T-helper 1 cell (primary cell): ENCODE measurements around the gene KAT6B.

Experiments used
- DNase-seq, 5 donors: peaks; one replicate each; pipeline ENCODE4 v3.0.0-alpha.2; 2012 to 2020

KAT6B gene

DNA sequence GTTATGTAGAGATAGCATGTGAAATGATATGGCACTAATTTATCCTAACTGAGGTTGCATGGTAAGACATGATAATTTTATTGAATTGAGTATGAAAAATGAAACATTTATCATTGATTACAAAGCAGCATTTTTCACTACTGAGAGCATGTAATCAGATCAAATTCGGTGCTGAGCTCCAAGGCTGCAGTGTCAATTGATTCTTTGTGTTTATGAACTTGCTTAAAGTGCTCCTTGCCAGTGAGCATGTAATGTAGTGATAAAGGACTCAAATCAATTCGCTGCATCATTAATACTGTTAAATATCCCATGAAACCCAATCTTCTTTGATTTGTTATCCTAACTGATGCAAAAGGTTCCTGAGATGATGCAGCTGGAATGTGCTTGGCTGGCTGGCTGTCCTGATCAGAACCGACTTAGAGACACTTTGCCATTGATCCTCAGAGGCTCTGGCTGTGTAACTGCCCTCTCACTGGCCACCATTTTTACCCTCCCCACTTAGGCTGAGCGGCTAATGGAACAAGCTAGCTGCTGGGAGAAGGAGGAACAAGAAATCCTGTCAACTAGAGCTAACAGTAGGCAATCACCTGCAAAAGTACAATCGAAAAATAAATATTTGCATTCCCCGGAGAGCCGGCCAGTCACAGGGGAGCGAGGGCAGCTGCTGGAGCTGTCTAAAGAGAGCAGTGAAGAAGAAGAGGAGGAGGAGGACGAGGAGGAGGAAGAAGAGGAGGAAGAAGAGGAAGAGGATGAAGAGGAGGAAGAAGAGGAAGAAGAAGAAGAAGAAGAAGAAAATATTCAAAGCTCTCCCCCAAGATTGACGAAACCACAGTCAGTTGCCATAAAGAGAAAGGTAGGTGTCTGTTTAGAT is 195.2 kb downstream of the KAT6B start:
- no peak for DNase-seq

DNA sequence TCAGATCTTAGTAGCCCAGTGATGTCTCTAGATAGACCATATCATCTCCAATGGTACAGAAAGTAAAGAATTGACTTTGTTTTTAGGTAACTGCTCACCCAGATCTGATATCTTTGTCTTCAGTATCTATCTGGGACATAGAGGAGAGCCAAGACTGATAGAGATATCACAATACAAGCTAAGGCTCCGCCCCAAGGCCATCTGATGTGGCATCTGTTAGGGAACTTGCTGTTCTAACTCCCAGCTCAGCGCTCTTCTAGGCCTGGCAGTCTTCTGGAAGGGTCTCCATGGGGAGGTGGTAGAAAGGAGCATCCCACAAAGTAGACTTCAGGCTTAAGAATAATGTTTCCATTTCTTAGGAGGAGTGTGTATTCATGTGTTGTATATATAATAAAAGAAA is 196.7 kb downstream of the KAT6B start:
- no peak for DNase-seq

DNA sequence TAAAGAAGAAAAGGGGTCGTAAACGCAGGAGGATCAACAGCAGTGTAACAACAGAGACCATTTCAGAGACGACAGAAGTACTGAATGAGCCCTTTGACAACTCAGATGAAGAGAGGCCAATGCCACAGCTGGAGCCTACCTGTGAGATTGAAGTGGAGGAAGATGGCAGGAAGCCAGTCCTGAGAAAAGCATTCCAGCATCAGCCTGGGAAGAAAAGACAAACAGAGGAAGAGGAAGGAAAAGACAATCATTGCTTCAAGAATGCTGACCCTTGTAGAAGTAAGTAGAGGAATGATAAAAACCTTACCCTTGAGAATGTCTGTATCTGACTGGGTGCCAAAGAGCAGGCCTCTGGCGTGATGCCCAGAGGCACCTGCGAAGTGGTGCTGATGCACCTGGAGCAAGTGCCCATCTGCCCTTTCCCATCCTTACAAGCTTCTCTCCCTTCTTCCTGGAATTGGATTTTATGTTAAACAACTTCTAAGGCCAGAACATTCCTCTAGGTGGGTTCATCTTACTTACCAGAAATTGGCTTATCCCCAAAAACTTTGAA is 198.6 kb downstream of the KAT6B start:
- no peak for DNase-seq

DNA sequence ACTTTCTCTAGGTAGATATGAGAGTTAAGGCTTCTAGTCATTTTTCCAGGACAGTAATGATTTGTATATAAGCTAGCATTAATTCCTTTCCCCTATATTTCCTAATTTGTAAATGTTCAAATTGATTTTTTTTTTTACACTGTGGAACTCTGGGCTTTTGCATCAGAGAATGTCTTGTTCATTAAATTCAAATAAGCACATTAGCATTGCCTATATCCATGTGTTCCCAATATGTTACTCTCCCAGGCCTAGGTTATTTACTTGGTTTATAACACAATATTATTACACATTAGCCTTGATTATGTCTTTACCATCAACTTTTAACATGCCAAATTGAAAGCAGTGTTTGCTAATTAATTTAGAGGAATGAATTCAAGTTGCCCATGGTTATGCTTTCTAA is 201.6 kb downstream of the KAT6B start:
- no peak for DNase-seq

DNA sequence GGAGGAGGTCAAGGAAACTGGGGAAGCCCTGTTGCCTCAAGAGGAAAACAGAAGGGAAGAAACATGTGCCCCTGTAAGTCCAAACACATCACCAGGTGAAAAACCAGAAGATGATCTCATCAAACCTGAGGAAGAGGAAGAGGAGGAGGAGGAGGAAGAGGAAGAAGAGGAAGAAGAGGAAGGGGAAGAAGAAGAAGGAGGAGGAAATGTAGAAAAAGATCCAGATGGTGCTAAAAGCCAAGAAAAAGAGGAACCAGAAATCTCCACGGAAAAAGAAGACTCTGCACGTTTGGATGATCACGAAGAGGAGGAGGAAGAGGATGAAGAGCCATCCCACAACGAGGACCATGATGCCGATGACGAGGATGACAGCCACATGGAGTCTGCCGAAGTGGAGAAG is 202.3 kb downstream of the KAT6B start:
- DNase-seq, result no peak

DNA sequence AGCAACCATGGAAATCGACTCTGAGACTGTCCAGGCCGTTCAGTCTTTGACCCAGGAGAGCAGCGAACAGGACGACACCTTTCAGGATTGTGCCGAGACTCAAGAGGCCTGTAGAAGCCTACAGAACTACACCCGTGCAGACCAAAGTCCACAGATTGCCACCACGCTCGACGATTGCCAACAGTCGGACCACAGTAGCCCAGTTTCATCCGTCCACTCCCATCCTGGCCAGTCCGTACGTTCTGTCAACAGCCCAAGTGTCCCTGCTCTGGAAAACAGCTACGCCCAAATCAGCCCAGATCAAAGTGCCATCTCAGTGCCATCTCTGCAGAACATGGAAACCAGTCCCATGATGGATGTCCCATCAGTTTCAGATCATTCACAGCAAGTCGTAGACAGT is 203.0 kb downstream of the KAT6B start:
- no peak for DNase-seq

DNA sequence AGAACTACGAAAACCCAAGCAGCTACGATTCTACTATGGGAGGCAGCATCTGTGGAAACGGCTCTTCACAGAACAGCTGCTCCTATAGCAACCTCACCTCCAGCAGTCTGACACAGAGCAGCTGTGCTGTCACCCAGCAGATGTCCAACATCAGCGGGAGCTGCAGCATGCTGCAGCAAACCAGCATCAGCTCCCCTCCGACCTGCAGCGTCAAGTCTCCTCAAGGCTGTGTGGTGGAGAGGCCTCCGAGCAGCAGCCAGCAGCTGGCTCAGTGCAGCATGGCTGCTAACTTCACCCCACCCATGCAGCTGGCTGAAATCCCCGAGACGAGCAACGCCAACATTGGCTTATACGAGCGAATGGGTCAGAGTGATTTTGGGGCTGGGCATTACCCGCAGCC is 203.5 kb downstream of the KAT6B start:
- no peak for DNase-seq

DNA sequence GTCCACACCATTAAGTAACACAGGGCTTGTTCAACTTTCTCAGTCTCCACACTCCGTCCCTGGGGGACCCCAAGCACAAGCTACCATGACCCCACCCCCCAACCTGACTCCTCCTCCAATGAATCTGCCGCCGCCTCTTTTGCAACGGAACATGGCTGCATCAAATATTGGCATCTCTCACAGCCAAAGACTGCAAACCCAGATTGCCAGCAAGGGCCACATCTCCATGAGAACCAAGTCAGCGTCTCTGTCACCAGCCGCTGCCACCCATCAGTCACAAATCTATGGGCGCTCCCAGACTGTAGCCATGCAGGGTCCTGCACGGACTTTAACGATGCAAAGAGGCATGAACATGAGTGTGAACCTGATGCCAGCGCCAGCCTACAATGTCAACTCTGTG is 204.0 kb downstream of the KAT6B start:
- no peak for DNase-seq

DNA sequence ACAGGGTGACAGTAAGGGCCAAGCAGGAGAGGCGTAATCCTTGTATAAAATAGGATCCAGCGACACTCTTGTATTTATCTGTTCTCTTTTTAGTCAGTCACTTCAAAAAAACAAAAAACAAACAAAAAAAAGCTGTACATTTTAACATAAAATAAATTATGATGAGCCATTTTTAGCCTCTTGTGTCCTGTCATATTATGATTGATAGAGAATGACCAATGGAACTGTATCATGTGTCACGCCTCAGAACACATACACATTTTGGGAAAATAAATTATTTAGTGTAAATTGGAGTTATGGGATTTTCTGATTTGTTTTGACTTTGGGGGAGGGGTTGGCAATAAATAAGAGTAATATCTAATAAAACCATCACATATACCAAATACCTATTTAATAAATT is 205.7 kb downstream of the KAT6B start:
- no peak for DNase-seq

DNA sequence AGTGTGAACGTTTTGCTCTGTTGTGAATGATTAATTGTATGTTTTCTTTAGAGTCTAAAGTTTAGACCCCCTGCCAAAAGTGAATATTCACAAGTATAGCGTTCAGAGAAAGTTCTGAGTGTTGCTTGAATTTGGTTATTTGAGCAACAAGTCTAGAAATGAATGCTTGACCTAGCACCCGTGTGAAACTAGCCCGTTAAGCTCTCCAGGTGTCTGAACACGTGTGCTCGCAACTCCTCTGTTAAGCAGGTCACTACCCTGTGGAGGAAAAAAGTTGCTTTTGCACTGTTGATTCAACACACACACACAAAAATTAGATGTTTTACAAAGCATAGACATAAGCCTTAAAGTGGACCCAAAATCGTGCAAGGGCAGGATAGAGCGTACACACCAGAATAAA is 206.4 kb downstream of the KAT6B start:
- no peak for DNase-seq

DNA sequence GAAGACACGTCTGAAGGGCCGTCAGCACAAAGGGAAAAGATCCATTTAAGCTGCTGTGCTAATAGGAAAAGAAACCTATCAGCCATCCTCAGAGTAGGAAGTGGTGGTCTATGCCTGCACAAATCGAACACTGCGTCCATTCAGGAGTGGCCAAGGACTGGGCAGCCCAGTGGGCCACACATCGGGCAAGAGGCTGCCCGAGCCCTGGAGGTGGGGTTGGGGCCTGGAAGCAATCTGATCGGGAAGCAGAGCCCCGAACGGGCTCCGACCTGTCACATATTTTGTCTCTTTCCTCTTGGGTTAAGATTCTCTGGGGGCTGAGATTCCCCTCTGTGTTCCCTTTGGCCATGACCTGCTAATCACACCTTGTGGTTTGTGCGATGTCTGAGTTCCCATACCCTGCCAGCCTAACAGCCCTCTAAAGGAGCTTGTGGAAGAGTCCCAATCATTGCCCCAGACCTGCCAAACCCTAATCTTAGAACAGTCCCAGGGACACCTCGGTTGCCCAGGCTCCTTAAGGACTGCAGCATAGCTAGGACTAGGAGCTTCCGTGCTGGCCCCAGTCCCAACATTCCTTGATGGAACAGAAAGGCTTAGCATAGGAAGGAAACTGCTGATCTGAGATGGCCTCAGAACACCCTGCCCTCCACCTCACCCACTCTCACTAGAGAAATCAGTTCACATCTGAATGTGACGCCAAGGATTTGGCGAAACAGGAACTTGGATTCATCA is 207.2 kb downstream of the KAT6B start:
- no peak for DNase-seq

DNA sequence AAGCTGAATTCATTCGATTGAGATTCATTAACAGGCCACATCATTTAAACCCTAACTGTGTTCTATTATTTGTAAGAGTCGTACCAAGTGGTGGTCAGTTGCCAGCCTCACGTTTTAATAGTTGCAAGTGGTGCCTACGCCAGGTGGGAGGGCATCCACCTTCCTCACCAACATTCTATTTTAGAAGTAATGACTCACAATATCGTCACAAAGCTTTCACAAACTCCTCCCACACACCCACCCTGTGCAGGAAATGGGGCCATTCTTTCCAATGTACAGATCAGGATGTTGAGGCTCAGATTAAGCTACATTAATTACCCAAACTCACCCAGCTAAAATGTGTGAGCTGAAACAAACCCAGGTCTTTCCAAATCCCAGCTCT is 207.7 kb downstream of the KAT6B start:
- peak in 1 of 5 donors; percentile 41 for DNase-seq

DNA sequence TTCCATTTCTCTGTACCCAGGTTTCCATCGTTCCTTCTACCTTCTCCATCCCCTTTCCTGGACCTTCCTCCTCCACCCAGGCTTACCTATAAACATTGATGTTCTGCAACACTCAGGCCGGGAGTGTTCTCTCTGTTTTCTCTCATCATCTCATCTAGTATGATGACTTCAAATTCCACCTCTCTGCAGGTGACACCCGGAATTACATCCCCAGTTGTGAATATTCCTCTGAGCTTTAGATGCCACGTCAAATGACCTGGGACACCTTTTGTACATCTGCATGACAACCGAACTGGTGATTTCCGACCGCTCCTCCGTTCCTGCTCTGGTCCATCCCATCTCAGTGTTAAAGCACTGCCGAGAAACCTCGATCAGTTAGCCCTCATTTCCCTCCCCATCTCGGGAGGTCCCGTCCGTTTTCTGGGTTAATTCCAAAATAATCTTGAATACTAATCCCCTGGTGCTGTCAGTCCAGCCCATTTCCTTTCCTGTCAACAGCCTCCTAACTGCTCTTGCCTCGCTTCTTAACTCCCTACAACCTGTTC is 208.4 kb downstream of the KAT6B start:
- no peak for DNase-seq

DNA sequence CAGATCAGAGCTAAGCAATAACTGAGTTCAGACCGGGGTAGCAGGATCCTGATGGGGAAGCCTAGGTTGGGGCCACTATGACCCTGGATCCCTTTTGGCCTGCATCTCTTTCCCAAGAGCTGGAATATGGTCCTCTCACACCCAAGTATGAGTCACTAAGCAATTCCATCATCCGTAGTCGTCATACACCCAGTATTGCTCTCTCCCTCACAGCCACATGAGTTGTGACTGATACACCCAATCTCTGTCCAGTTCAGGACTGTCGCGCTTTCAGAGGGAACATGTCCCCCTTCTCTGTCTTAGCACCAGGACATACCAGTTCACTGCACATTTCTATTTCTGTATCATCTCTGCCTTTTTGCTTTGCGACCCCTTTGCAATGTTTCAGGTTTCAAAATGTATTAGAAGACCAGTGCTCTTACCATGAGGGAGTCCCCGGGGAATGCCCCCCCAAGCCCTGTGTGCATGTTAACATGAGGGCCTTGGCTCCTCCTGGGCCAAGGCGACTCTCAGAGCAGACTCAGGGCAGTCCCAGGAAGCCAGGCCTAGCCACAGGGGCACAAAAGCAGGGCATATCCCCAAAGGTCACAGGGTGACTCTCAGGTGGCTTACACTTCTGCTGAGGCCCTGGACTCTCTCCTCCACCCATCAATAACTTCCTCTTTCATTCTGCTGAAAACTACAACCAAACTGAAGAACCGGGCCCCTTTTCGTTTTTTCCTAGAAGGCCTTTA is 209.7 kb downstream of the KAT6B start:
- no peak for DNase-seq

DNA sequence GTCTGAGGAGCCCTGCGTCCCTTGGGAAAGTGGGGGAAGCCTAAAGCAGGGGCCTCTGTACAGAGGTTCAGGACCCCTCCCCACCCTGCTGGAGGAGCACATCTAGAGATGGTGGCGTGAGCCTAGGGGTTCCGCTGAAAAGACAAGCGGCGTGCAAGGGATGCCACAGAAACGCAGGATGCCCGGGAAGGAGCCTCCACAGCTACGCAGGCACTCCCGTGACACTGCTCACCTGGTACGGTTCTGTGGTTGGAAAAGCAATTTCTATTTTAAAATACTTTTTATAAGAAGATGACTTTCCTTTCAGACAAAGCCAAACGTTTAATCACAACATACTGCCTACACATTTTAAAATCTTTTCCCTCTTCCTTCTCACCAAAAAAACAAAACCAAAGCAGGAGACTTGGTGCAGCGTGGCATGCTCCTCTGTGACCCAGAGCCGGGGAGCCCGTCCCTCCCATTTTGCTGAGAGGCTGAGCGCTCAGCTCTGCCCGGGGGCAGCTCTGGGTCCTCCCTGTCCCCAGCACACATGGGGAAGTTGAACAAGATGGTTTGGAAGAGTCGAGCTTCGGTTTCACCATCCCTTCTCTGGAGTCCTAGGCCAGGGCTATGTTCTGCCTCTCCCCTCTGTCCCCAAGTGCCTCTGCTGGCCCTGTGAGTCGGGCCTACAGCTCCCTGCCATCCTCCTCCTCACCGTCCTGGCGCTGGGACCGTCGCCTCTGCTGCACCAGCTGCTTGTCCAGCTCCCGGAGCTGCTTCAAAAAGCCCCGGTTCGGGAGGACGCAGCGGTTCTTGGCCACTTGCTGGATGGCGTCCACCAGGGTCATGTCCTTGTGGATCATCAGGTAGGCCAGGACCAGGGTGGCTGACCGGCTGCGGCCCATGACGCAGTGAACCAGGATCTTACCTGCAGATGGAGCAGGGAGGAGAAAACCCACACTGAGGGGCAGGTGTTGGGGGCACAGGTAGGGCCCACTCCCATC is 211.1 kb downstream of the KAT6B start:
- DNase-seq, result no peak

DNA sequence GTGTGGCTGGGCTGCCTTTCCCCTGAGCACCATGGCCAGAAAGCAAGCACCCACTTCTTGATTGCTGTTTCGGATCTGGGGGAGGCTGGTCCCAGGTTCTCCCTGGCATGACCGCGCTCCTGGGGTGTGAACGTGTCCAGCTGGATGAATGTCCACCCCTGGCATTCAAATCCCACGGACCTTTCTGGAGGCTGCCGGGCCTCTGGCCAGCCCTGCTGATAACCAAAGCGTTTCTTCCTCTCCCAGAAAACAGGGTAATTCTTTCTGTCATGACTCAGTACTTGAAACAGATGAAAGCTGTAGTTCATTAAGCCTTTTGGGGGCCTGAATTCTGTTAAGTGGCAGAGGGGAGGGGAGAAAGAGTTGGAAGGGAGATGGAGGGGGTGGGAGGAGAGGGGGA is 211.9 kb downstream of the KAT6B start:
- DNase-seq, result no peak

DNA sequence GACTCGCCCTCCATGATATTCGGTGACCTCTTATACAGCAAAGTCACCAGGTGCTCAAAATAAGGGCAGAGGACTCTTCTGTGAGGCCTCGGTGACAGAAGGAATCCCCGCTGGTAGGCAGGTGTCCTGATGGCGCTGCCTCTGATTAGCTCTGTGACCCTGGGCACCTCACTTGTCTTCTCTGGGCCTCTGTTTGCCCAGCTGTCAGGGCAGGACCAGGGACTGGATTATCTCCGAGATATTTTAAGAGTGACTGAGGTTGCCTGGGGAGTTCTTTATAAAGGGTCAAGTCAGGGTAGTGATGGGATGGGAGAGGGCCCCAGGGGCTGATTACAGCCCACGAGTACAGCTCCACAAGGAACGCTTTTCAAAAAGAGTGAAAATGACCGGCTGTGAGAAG is 214.2 kb downstream of the KAT6B start:
- DNase-seq, result no peak

DNA sequence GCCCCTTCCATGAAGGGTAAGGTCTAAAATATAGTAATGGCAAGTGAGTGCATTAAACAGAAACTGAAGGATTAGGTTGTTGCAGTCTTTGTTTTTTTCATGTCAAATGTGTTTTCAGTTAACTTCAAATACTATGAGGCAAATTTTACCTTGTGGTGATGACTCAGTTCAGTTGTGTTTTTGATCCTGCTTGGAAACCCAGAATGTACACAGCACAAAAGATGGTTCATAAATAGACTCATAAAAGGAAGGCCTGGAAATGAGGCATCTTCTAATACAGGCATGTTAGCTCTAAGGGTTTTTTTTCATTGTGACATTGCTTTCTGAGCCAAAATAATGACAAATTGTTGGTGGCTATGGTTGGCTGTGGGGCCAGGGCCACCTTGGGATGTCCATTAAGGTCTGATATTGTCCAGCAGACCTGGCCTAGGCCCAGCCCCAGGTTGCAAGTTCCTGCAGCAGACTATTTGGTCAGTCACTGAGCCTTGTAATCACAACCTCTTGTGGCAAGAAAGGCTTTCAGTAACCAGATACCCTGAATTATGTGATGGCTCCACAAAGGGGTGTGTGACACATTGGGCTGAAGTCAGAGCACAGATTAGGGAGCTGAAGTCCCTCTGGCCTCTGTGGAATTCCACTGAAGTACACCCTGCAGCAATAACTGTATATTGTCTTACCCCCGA is 216.0 kb downstream of the KAT6B start:
- peak in 1 of 5 donors; percentile 33 for DNase-seq

DNA sequence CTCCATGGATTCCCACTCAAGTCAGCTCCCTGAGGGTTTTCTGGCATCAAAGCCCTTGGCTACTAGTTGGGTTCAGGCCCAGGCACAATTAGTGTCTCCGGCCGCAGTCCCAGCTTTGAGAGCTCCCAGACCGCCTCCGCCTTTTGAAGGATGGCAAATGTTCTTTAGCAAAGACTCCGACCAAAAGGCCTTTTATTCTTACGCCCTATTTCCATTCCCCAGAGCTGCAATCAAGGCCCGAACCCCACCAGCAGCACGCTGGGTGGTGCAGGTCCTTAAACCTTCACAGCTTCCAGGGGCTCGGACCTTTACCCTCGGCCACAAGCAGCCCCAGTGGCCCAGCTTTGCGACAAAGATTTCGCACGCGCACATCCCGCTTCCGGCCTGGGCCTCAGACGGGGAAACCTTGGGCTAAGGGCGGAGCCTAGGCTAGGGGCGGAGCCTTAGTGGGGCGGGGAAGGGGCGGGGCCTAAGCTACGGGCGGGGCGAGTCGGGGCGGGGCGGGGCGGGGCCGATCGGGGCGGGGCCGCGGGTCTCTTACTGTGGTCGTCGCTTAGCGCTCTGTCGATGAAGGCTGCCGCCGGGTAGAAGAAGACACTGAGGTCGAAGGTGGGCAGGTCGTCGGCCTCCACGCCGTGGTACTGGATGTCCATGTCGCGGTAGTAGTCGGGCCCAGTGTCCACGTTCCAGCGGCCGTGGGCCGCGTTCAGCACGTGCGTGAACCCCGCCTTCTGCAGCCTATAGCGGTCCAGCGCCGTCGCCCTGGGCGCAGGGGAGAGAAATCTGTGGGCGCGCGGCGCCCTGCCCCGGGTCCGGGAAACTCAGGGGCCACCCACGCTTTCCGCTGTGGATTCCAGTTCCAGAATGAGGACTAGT is 217.1 kb downstream of the KAT6B start:
- peak; percentile 19 to 45 (median 29) for DNase-seq

DNA sequence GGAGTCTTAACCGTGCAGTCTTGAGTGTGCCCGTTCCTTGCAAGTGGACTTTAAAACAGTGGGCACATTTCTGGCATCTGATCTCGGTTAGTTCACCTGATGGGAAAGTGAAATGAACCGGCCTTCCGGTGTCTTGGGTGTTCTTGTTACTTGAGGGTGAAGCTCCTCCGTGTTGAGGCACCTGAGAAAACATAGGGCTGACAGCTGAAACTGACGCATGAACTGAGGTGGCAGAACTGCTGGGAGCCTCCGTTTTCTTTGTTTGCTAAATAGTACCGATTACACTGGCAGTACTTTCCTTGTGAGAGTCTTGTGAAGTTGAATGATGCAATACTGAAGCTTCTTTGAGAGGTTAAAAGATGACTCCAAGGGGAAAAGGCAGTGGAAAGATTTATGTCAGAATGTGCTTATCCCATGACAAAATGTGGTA is 222.3 kb downstream of the KAT6B start:
- peak in 1 of 5 donors; percentile 29 for DNase-seq
